CD4-positive, alpha-beta T cell (primary cell): ENCODE measurements around the gene MYBPH. TPM values are rescaled to one million over a fixed set of nuclear protein-coding genes. Genes with fewer than 3 reads are reported as not detected.

Source experiments
- ATAC-seq: fragments of 200-7000 bp; cut with Tn5 transposase; one replicate; pipeline ENCODE4 v1.10.0; 2022; ENCODE audit warnings: mild to moderate bottlenecking; ENCODE audit not compliant: poor library complexity
- CTCF ChIA-PET: fragments of 350-600 bp; sonication (Branson Sonifier 250); formaldehyde crosslinking; loops from one replicate; lab custom pipeline; 2021; ENCODE audit warnings: antibody characterized with exemption, inconsistent platforms; lab: Charles Lee
- POLR2A ChIA-PET: fragments of 350-600 bp; sonication (Branson Sonifier 250); formaldehyde crosslinking; loops from one replicate; lab custom pipeline; 2021; ENCODE audit warnings: antibody characterized with exemption, inconsistent platforms; lab: Charles Lee
- DNase-seq, 14 experiments: peaks; one replicate each; pipeline ENCODE4 v3.0.0-alpha.2; 2013 to 2020; ENCODE audit warnings: mixed read lengths in 2 of 14
- H3K27ac ChIP-seq, 2 donors: one replicate each; pipeline versions ENCODE4 v1.5.1 to v1.7.0; 2013; ENCODE audit warnings: low read length in 2 of 2, low read depth in 1 of 2, mild to moderate bottlenecking in 1 of 2
- H3K27me3 ChIP-seq, 2 experiments: 1 replicate in 1 of 2; 2 replicates in 1 of 2; pipeline versions ENCODE4 v1.6.1 to v1.7.0; 2013; ENCODE audit warnings: low read length in 2 of 2, control low read depth in 1 of 2, mild to moderate bottlenecking in 1 of 2, moderate library complexity in 1 of 2; ENCODE audit not compliant: insufficient read depth in 2 of 2, control insufficient read depth in 1 of 2
- H3K36me3 ChIP-seq: one replicate; pipeline ENCODE4 v1.6.1; 2013; ENCODE audit warnings: low read length, control low read depth; ENCODE audit not compliant: insufficient read depth
- H3K4me1 ChIP-seq: one replicate; pipeline ENCODE4 v1.6.1; 2013; ENCODE audit warnings: low read length, control low read depth; ENCODE audit not compliant: insufficient read depth
- H3K4me3 ChIP-seq: one replicate; pipeline ENCODE4 v1.5.1; 2013; ENCODE audit warnings: mild to moderate bottlenecking, low read length, moderate library complexity
- H3K9me3 ChIP-seq, 2 experiments: 1 replicate in 1 of 2; 2 replicates in 1 of 2; pipeline versions ENCODE4 v1.6.1 to v1.7.0; 2013; ENCODE audit warnings: low read length in 2 of 2, mild to moderate bottlenecking in 2 of 2, control low read depth in 1 of 2, moderate library complexity in 1 of 2; ENCODE audit not compliant: control insufficient read depth in 1 of 2, insufficient read depth in 1 of 2
- H3K27ac Mint-ChIP-seq: one replicate; pipeline ENCODE4 v1.8.0; 2020; ENCODE audit warnings: mixed read lengths
- H3K27me3 Mint-ChIP-seq: one replicate; pipeline ENCODE4 v1.8.0; 2021; ENCODE audit warnings: mixed read lengths
- H3K36me3 Mint-ChIP-seq: one replicate; pipeline ENCODE4 v1.8.0; 2021; ENCODE audit warnings: low read depth, mixed read lengths
- H3K4me1 Mint-ChIP-seq: one replicate; pipeline ENCODE4 v1.8.0; 2021; ENCODE audit warnings: low read depth, mixed read lengths
- H3K4me3 Mint-ChIP-seq: one replicate; pipeline ENCODE4 v1.8.0; 2020; ENCODE audit warnings: mild to moderate bottlenecking, mixed read lengths
- H3K9me3 Mint-ChIP-seq: one replicate; pipeline ENCODE4 v1.8.0; 2020; ENCODE audit warnings: mixed read lengths
- CTCF ChIP-seq: fragments of 200-600 bp; IDR thresholded peaks from one replicate; pipeline ENCODE4 v1.8.0; 2022; ENCODE audit warnings: antibody characterized with exemption, mild to moderate bottlenecking
- intact Hi-C, 2 experiments: fragments of 100-400 bp; cut with DNase I in 1 of 2; cut with micrococcal nuclease in 1 of 2; formaldehyde crosslinking; loops; one replicate each; pipeline versions ENCODE4 v1.15.1 to v1.9.0; 2023 to 2025; cut with DNase I, micrococcal nuclease
- total RNA-seq, 174 experiments: library from RNA in 2 of 174; stranded (reverse) in 2 of 174; gene quantifications; one replicate each; pipeline ENCODE4 v1.2.3 and lab custom pipeline; 2021 to 2026

The MYBPH gene
- total RNA-seq, 2 experiments from 2014 or later: not detected

- peaks cover 0 to 11% of the 10 kb centered on the region in 2 experiments for H3K27me3 ChIP-seq
- ChIA-PET CTCF (no interaction called here), POLR2A (no interaction called here)
- H3K27ac ChIP-seq: no peak overlapping the region
- Mint-ChIP-seq H3K27ac (no peak overlapping the region), H3K4me1 (no peaks in the 10 kb centered on the region), H3K4me3 (no peak overlapping the region), H3K27me3 (peaks cover 20% of the 10 kb centered on the region), H3K9me3 (peaks cover 10% of the 10 kb centered on the region), H3K36me3 (no peaks in the 10 kb centered on the region)
- no peaks in the 10 kb centered on the region for H3K4me1 ChIP-seq
- no peak for ATAC-seq
- no peak for TF ChIP-seq CTCF
- H3K36me3 ChIP-seq: no peaks in the 10 kb centered on the region
- peaks cover 0 to 6% of the 10 kb centered on the region in 2 experiments for H3K9me3 ChIP-seq
- no peak overlapping the region for H3K4me3 ChIP-seq
- intact Hi-C loops: no loop called here
- DNase-seq: no peak
Measured at GRCh38 chr1:203158960-203159665, 16.5 kb downstream of the MYBPH start.

DNA sequence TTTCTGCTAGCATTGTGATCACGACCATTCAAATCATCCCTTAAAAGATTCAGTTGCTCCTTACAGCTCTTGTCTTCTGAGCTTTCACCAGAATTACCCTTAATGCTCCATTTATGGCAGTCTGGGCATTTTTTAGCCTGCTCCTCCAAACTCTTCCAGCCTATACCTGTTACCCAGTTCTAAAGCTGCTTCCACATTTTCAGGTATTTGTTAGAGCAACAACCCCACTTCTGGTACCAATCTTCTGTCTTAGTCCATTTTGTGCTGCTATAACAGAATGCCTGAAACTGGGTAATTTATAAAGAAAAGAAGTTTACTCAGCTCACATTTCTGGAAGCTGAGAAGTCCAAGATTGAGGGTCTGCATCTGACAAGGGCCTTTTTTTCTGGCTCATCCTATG is 17.2 kb downstream of the MYBPH start:
- peaks cover 10% of the 10 kb centered on the region for H3K9me3 Mint-ChIP-seq
- intact Hi-C loops: no loop called here
- Histone ChIP-seq H3K36me3 (no peaks in the 10 kb centered on the region), H3K27ac (no peak overlapping the region), H3K9me3 (peaks cover 0 to 6% of the 10 kb centered on the region in 2 experiments), H3K4me1 (no peaks in the 10 kb centered on the region), H3K27me3 (peaks cover 0 to 6% of the 10 kb centered on the region in 2 experiments), H3K4me3 (no peak overlapping the region)
- TF ChIP-seq CTCF: no peak
- CTCF ChIA-PET: no interaction called here
- POLR2A ChIA-PET: no interaction called here
- DNase-seq: no peak
- no peaks in the 10 kb centered on the region for H3K36me3 Mint-ChIP-seq
- no peak for ATAC-seq
- no peaks in the 10 kb centered on the region for H3K4me1 Mint-ChIP-seq
- no peak overlapping the region for H3K27ac Mint-ChIP-seq
- H3K27me3 Mint-ChIP-seq: peaks cover 18% of the 10 kb centered on the region
- no peak overlapping the region for H3K4me3 Mint-ChIP-seq

DNA sequence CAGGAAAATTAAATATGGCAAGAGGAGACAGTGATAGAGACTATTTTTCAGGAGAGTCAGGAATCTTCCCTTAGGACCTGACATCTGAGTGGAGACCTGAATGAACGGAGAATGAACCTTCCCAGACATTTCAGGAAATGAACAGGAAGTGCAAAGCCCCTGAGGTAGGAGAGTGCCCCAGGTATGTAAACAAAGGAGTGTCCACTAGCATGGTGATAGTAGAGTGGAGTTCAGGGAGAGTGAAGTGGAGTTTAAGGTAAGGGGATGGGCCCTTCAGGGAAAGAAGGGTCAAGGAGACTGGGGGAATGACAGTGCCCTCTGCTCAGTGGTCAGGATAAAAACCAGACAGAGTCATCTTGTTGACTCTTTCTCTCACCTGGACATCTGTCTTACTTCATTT is 19.3 kb downstream of the MYBPH start:
- H3K36me3 Mint-ChIP-seq: no peaks in the 10 kb centered on the region
- Histone ChIP-seq H3K4me1 (no peaks in the 10 kb centered on the region), H3K9me3 (peaks cover 0 to 6% of the 10 kb centered on the region in 2 experiments), H3K27ac (no peak overlapping the region), H3K4me3 (no peak overlapping the region), H3K36me3 (no peaks in the 10 kb centered on the region), H3K27me3 (no peaks in the 10 kb centered on the region)
- H3K27ac Mint-ChIP-seq: no peak overlapping the region
- TF ChIP-seq CTCF: no peak
- intact Hi-C loops: no loop called here
- no peak for ATAC-seq
- DNase-seq: no peak
- ChIA-PET POLR2A (no interaction called here), CTCF (no interaction called here)
- peaks cover 10% of the 10 kb centered on the region for H3K9me3 Mint-ChIP-seq
- peaks cover 10% of the 10 kb centered on the region for H3K27me3 Mint-ChIP-seq
- H3K4me1 Mint-ChIP-seq: no peaks in the 10 kb centered on the region
- H3K4me3 Mint-ChIP-seq: no peak overlapping the region
